ENCODE data around the gene HNRNPDL.
"Not testable (repeated sequence)": the region's sequence is repeated elsewhere in the genome, so short reads cannot be mapped to it uniquely, and the experiment has no call there.

HNRNPDL gene

DNA sequence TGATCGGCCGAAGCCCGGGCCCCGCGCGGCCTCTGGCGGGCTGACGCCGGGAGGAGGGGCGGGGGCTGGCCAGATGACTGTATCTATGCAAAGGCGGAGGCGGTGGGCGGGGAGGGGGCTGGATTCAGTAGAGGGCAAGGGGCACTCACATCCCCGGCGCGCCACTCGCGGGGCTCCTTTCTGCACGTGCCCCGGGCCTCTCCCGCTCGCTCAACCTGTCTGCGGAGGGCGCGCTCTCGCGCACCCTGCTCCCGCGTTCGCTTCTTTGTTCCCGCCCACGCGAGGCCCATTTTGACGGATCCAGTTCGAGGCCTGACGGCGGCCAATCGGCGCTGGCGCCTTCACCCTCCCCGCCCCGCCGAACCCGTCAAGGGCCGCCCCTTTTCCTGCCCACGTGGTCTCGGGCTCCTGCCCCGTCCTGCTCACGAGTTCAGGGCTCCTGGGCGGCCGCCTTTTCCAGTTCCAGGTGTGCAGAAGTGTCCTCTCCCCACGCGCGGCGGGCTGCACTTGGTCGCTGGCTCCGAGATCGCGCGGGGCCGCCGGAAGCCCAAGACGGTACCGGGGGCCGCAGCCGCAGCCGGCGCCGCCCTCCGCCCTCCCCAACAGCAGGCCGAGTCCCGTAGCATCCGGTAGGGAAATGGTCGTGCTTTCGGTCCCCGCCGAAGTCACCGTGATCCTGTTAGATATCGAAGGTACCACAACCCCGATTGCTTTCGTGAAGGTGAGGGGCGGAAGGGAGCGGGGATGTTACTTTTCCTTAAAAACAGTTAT is at the start of gene HNRNPDL, which contains the start of gene ENOPH1:
HNRNPDL (minus strand) TSS at position 270 of the 771 bp plus-strand sequence. CDS start 772 bp downstream, outside the sequence.
ENOPH1 (plus strand) TSS at position 398 of the 771 bp plus-strand sequence; CDS start at position 638, 240 bp downstream.
- peak; percentile 96 for DNase-seq

DNA sequence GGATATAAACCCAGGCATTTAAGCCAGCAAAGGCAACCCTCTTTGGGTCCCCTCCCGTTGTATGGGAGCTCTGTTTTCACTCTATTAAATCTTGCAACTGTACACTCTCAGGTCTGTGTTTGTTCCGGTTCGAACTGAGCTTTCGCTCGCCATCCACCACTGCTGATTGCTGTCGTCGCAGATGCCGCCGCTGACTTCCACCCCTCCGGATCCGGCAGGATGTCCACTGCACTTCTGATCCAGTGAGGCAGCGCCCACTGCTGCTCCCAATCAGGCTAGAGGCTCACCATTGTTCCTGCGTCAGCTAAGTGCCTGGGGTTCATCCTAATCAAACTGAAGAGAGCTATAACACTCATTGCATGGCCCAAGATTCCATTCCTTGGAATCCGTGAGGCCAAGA is 49.3 kb upstream of the HNRNPDL start:
- no peak for DNase-seq

DNA sequence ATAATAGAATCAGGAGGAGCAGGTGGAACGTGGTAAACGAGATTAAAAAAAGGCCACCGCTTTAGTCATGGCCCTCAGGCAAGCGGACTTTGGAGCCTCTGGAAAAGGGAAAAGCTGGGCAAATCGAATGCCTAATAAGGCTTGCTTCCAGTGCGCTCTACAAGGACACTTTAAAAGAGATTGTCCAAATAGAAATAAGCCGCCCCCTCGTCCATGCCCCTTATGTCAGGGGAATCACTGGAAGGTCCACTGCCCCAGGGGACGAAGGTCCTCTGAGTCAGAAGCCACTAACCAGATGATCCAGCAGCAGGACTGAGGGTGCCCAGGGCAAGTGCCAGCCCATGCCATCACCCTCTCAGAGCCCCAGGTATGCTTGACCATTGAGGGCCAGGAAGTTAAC is 47.2 kb upstream of the HNRNPDL start:
- DNase-seq = not testable (repeated sequence)

- not testable (repeated sequence) for DNase-seq
Measured at GRCh38 chr4:82475931-82476330, 45.7 kb upstream of the HNRNPDL start.

GRCh38 chr4:82473621-82474164 is 43.4 kb upstream of the HNRNPDL start:
- DNase-seq = no peak

DNA sequence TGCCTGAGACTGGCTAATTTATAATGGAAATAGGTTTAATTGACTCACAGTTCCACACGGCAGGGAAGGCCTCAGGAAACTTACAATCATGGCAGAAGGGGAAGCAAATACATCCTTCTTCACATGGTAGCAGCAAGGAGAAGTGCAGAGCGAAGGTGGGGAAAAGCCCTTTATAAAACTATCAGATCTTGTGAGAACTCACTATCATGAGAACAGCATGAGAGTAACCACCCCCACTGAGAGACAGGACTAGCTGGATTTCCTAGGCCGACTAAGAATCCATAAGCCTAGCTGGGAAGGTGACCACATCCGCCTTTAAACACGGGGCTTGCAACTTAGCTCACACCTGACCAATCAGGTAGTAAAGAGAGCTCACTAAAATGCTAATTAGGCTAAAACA is 42.8 kb upstream of the HNRNPDL start:
- DNase-seq = not testable (repeated sequence)

DNA sequence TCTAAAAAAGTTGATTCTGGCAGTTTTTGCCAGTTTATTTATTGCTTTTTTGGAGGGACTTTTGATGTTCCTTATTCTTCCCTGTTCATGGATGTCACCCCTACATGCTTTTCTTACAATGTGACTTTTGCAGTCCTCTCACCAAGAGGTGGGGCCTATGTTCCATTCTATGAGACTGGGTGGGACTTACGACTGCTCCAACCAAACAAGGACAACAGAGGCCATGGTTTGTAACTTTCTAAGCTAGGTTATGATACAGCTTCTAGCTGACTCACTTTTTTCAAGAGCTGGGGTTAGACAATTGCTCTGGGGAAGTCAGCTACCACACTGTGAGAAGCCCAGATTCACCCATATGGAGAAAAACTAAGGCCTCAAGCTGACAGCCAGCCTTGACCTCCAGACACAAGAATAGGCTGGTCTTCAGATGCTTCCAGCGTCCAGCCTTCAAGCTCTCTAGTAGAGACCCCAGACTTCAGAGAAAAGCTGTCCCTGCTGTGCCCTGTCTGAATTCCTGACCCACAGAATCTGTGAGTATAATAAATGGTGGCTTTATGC is 39.6 kb upstream of the HNRNPDL start:
- peak; percentile 17 for DNase-seq

DNA sequence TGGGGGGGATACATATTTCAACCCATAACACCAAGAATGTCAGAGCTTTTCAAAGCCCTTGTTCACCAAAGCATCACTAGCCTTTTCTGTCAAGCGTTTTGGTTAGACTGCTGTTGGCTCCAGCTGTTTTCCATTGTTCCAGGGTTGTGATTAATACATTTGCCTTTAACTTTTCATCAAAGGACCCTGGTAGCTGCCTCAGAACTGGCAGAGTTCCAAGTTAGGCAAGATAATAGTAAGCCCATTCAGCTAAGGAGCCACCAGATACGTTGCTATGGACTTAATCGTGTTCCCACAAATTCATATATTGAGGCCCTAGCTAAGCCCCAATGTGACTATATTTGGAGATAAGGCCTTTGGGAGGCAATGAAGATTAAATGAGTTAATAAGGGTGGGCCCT is 37.2 kb upstream of the HNRNPDL start:
- DNase-seq = no peak

DNA sequence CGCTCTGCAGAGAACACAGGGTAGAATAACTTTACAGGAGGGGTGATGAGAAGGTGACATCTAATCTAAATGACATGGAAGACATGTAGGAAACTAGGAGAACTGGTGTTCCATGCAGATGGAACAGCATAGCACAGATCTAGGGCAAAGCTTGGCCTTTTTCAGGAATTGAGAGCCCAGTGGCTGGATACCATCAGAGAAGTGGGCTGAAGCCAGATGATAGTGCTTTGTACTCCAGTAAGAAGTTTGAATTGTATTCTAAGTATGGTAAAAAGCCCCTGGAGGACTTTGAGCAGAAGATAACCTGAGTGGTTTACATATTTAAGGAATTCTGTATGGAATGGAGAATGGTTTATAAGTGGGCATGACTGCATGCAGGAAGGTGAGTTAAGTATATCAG is 33.0 kb upstream of the HNRNPDL start:
- DNase-seq = no peak

- DNase-seq = peak; percentile 90
Measured at GRCh38 chr4:82462415-82462831, 32.2 kb upstream of the HNRNPDL start.

DNA sequence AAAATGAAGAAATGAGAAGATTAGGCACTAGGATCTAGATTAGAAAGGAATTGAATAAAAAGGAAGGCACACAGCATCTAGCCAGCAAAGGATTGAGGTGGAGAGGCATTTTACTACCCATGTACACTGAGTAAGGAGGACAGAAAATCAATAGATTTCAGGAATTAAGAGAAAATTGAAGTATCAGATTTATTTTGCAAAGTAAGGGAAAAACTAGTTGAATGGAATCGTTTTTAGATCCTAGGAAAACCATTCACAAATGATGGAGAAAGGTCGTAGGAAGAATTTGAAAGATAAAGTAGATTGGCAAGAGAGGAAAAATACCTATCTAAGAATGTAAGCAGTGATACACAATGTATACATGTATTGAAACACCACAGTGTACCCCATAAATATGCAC is 31.4 kb upstream of the HNRNPDL start:
- no peak for DNase-seq

GRCh38 chr4:82458729-82459128 is 28.5 kb upstream of the HNRNPDL start:
- DNase-seq = no peak

DNA sequence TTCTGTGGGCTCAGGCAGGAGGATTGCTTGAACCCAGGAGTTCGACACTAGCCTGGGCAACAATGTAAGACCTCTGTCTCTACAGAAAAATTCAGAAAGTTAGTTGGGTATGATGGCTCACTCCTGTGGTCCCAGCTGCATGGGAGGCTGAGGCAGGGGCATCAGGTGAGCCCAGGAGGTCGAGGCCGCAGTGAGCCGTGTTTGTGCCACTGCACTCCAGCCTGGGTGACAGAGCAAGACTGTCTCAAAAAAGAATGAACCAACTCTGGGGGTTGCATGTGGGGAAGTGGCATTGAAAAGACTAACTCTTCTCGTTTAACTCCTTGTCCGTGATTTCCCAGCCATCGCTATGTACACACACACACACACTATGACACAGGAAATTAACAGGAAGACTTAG is 27.0 kb upstream of the HNRNPDL start:
- no peak for DNase-seq

DNA sequence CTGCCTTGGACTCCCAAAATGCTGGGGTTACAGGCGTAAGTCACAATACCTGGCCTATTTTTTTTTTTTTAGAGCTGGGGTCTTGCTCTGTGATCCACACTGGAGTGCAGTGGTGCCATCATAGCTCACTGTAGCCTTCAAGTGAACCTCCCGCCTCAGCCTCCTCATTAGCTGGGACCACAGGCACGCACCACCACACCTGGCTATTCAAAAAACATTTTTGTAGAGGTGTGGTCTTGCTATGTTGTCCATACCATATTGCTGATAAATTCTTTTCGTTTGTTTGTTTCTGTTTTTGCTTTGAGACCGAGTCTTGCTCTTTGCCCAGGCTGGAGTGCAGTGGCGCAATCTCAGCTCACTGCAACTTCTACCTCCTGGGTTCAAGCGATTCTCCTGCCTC is 21.8 kb upstream of the HNRNPDL start:
- DNase-seq = no peak

GRCh38 chr4:82450966-82451755 is 20.9 kb upstream of the HNRNPDL start:
- DNase-seq = no peak

- no peak for DNase-seq
Measured at GRCh38 chr4:82447886-82448285, 17.6 kb upstream of the HNRNPDL start.

- no peak for DNase-seq
Measured at GRCh38 chr4:82439088-82439487, 8.8 kb upstream of the HNRNPDL start.

DNA sequence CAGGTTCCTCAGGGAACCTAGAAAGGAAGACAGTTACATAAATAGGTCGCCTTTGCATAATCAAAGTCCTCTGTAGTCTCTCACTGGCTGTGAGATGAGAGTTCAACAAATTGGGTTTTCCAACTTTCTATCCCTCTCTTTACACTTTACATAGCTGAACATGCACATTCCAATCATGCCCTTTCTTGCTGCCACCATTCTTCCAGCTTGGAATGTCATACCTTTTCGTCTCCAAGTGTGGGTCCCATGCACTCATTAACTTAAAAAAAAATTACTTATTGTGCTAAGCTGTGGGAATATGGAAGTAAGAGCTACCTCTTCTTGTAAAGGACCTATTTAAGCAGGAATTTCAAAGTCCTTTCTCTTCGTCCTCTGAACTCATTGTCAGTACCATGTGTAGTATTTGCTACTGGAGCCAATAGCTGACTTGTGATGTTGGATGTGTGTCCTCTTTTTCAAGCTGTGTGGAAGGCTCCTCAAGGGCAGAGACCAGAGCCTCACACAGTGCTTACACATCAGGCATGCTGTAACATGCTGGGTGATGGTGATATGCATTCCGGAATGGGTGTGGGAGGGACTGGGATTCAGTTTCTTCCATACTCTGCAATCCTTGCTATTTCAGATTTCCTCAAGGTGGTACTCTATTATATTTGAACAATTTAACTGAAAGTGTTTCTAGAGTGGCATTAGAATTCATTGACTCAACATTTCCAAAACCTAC is 7.2 kb upstream of the HNRNPDL start:
- DNase-seq = no peak

GRCh38 chr4:82436780-82437179 is 6.5 kb upstream of the HNRNPDL start:
- DNase-seq = no peak

GRCh38 chr4:82436130-82436529 is 5.9 kb upstream of the HNRNPDL start:
- no peak for DNase-seq

GRCh38 chr4:82434949-82435348 is 4.7 kb upstream of the HNRNPDL start:
- no peak for DNase-seq

DNA sequence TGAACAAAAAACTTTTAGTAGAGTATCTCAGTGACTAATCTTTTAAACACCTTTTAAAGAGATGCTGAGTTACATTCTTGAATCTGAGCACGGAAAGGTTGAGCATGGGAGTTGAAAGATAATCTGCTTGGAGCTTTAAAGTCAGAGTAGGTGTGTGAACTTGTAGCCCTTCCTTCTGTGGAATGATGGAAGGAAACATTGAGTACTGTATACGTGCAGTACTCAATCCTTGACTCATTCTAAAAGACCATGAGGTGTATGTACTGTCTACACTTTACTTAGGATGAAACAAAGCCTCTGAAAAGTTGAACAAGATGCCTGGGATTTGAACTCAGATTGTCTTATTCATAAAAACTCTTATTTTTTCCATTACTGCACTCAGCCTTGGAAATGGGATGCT is 3.5 kb upstream of the HNRNPDL start:
- DNase-seq = no peak

GRCh38 chr4:82432596-82432995 is 2.3 kb upstream of the HNRNPDL start:
- DNase-seq = no peak

Data from midbrain (tissue), 1 donor.